Measurements from ENCODE around the gene SRRD. TPM values are rescaled to one million over a fixed set of nuclear protein-coding genes. Genes with fewer than 3 reads are reported as not detected.

Gene SRRD
- total RNA-seq, 4 donors from 2014 or later, result 10.3 to 21.5 (median 17.3) TPM

DNA sequence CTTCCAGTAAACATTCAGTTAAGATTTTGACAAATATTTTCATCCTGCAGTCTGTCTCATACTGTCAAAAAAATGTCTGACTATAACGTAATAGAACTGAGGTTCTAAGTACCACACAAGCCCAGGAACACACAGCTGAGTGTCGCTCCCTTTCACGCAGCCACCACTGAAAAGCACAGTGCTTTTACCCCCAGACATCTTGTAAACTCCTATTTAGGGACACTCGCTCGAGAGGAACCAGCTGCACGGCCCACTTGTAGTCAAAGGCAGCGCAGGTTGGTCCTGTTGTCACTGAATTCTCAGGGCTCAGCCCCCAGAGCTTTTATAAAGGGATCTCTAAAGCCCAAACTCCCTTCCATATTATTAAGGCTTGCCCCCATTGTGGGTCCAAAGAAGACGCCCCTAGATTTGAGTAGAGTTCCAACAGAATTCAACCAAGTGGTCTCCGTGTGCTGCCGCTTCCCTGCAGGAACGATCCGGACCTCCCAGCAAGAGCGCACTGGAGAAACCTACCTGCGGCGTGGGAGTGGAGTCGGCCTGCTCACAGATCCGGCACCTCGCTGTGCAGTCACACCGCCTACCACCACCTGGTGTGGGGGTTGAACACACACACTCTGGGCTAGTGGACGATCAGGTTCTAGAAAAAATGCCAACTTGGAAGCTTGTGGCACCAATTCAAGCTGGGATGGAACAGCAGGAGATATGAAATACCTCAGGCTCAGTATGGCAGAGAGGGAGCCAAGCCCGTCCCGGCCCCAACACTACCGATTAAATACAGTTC is 31.3 kb upstream of the SRRD start:
- DNase-seq (ENCODE audit: low spot score in 2 of 2), result peak in 1 of 2 donors; percentile 40
- intact Hi-C loops (cut with DNase I; ENCODE audit: low total_unique reads), result no loop called here
- H3K4me3 ChIP-seq (ENCODE audit: low read depth, poor library complexity, severe bottlenecking), result no peak overlapping the region
- TF ChIP-seq POLR2A (IDR thresholded peaks at IDR 0.05), result no peak
- TF ChIP-seq, protein P1, sequence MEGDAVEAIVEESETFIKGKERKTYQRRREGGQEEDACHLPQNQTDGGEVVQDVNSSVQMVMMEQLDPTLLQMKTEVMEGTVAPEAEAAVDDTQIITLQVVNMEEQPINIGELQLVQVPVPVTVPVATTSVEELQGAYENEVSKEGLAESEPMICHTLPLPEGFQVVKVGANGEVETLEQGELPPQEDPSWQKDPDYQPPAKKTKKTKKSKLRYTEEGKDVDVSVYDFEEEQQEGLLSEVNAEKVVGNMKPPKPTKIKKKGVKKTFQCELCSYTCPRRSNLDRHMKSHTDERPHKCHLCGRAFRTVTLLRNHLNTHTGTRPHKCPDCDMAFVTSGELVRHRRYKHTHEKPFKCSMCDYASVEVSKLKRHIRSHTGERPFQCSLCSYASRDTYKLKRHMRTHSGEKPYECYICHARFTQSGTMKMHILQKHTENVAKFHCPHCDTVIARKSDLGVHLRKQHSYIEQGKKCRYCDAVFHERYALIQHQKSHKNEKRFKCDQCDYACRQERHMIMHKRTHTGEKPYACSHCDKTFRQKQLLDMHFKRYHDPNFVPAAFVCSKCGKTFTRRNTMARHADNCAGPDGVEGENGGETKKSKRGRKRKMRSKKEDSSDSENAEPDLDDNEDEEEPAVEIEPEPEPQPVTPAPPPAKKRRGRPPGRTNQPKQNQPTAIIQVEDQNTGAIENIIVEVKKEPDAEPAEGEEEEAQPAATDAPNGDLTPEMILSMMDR (IDR thresholded peaks at IDR 0.05), result no peak
- 90 to 93% methylated on average over 23 of the region's 23 CpGs for WGBS, 2 donors

DNA sequence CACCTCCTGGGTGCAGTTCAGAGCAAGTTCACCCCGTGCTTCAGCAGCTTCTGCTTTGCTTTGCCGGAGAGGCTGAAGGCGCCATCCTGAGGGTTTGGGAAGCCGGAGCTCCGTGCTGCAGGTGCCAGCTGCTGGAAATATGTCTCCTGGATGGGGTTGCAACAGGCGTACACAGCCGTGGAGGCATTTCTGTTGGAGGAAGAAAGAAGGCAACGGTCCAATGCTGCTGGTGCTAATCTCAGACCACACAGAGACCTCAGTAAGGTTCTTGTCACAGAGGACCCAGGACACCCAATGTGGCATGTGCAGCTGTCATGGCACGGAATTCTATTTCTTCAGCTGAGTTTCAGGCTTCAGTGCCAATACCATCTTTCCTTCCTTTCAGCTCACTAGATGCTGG is 30.5 kb upstream of the SRRD start:
- DNase-seq (ENCODE audit: low spot score in 2 of 2), result peak in 1 of 2 donors; percentile 76
- TF ChIP-seq POLR2A (IDR thresholded peaks at IDR 0.05), result no peak
- TF ChIP-seq, protein P1 (IDR thresholded peaks at IDR 0.05), result no peak
- H3K4me3 ChIP-seq (ENCODE audit: low read depth, poor library complexity, severe bottlenecking), result no peak overlapping the region
- intact Hi-C loops (cut with DNase I; ENCODE audit: low total_unique reads), result no loop called here
- 90 to 92% methylated on average over 9 of the region's 9 CpGs for WGBS, 2 donors

DNA sequence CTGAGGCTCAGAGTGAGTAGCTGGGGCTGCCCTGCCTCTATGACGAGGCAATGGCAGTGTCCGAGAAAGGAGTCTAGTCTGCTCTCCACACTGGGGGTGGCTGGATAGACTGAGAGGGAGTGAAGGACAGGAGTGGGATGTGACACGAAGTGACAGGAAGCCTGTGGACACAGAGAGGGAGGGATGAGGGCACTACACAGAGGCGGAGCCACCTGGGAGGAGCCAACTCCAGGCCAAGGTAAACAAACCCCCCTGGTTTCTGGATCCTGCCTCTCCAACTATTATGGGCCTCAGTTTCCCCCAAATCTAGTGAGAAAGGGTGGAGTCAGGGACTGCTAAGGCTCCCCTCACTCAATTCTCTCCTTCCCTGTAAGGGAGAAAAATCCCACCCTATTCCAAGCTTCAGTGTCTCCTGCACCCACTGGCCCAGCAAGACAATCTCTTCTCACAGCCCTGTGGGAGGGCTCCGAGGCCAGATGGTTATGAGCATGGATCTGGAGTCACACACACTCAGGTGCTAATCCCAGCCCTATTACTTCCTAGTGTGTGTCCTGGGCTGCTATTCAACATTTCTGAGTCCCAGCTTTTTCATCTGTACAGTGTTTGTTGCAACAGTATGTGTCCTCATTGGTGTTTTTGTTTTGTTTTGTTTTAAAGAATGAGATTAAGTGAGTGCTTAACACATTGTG is 29.7 kb upstream of the SRRD start:
- intact Hi-C loops (cut with DNase I; ENCODE audit: low total_unique reads), result no loop called here
- H3K4me3 ChIP-seq (ENCODE audit: low read depth, poor library complexity, severe bottlenecking), result no peak overlapping the region
- peak in 1 of 2 donors; percentile 23 for DNase-seq (ENCODE audit: low spot score in 2 of 2)
- 89 to 90% methylated on average over 5 of the region's 5 CpGs for WGBS, 2 donors
- TF ChIP-seq, protein P1 (IDR thresholded peaks at IDR 0.05), result no peak
- TF ChIP-seq POLR2A (IDR thresholded peaks at IDR 0.05), result no peak

DNA sequence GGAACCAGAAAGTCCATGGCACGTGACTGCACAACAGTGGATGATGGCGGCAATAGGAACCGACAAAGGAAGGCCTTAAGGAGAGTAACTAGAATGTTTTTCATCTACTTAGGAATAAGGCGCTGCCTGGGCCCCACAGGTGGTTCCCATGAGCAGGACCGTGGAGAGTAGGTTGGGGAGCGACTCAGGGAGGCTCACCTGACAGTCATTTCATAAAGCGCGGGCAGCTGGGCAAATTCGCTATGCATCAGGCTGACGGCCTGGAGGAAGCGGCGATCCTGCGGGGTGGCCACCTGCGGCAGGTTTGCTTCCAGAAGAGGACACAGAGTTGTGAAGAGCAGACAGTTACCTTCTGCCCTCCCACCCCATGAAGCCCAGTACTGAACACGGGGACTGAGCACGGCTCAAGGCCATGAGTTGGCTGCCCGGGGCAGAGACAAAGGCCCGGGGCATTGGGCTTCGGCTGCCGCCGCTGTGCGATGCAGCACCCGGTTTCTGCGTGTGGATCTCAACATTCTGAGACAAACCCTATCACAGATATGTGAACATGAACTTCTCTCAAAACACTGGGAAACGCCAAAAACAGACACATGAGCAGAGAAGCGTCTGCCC is 25.9 kb upstream of the SRRD start:
- intact Hi-C loops (cut with DNase I; ENCODE audit: low total_unique reads), result no loop called here
- TF ChIP-seq, protein P1 (IDR thresholded peaks at IDR 0.05), result no peak
- no peak for TF ChIP-seq POLR2A (IDR thresholded peaks at IDR 0.05)
- 94 to 95% methylated on average over 26 of the region's 26 CpGs for WGBS, 2 donors
- peak in 1 of 2 donors; percentile 49 for DNase-seq (ENCODE audit: low spot score in 2 of 2)
- no peak overlapping the region for H3K4me3 ChIP-seq (ENCODE audit: low read depth, poor library complexity, severe bottlenecking)

DNA sequence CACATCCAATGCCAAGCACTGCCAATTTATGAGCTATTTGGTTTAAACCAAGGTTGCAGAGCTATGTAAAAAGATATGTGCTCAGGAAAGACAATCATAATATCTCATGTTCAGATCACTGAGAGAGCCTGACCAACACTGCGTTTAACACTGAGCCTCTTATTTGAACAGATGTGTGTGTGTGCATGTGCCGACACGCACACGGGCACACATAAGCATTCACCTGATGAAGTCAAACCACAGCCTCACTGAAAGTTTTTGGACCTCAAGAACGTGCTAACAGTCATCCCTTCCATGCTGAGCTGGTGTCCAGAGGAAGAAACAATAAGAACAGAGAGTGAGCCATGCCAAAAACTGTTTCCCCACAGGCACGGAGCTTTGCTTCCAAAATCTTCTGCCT is 23.5 kb upstream of the SRRD start:
- intact Hi-C loops (cut with DNase I; ENCODE audit: low total_unique reads), result loop anchor here (10.0 kb wide), 1 partner anchor 65 kb away; no protein-coding TSS in a partner anchor
- TF ChIP-seq, protein P1 (IDR thresholded peaks at IDR 0.05), result no peak
- no peak for TF ChIP-seq POLR2A (IDR thresholded peaks at IDR 0.05)
- WGBS, 2 donors, result 47 to 61% methylated on average over 6 of the region's 6 CpGs
- no peak overlapping the region for H3K4me3 ChIP-seq (ENCODE audit: low read depth, poor library complexity, severe bottlenecking)
- peak in 1 of 2 donors; percentile 9 for DNase-seq (ENCODE audit: low spot score in 2 of 2)
